Ishikawa (cell line): ENCODE data around the gene NTF3.

ENCODE experiments used
- CEBPB ChIP-seq: IDR thresholded peaks from 2 replicates; pipeline ENCODE4 v1.6.1; 2012
- CREB1 ChIP-seq: IDR thresholded peaks from 2 replicates; pipeline ENCODE4 v1.6.1; 2012; ENCODE audit warnings: low read depth
- EGR1 ChIP-seq: IDR thresholded peaks from 2 replicates; pipeline ENCODE4 v1.6.1; 2012
- EP300 ChIP-seq: IDR thresholded peaks from 2 replicates; pipeline ENCODE4 v1.6.1; 2012; ENCODE audit warnings: borderline replicate concordance
- FOXM1 ChIP-seq: IDR thresholded peaks from 2 replicates; pipeline ENCODE4 v1.6.1; 2012; ENCODE audit warnings: low read depth, borderline replicate concordance
- NFIC ChIP-seq: IDR thresholded peaks from 2 replicates; pipeline ENCODE4 v1.6.1; 2012
- RAD21 ChIP-seq: IDR thresholded peaks from 2 replicates; pipeline ENCODE4 v1.6.1; 2012; ENCODE audit warnings: low read depth
- REST ChIP-seq: IDR thresholded peaks from 2 replicates; pipeline ENCODE4 v1.6.1; 2012; ENCODE audit warnings: low read depth, mild to moderate bottlenecking
- TAF1 ChIP-seq: IDR thresholded peaks from 2 replicates; pipeline ENCODE4 v1.6.1; 2012; ENCODE audit warnings: low read depth, mild to moderate bottlenecking
- TCF12 ChIP-seq: IDR thresholded peaks from 2 replicates; pipeline ENCODE4 v1.6.1; 2012; ENCODE audit warnings: low read depth
- TEAD4 ChIP-seq: IDR thresholded peaks from 2 replicates; pipeline ENCODE4 v1.6.1; 2012
- YY1 ChIP-seq: IDR thresholded peaks from 2 replicates; pipeline ENCODE4 v1.6.1; 2012; ENCODE audit warnings: low read depth
- ZBTB7A ChIP-seq: IDR thresholded peaks from 2 replicates; pipeline ENCODE4 v1.6.1; 2012; ENCODE audit warnings: low read depth
- TF ChIP-seq, protein P1 (sequence below): IDR thresholded peaks from 2 replicates; pipeline ENCODE4 v1.6.1; 2012
- TF ChIP-seq, protein P2 (sequence below): IDR thresholded peaks from 2 replicates; pipeline ENCODE4 v1.6.1; 2012

Gene NTF3

DNA sequence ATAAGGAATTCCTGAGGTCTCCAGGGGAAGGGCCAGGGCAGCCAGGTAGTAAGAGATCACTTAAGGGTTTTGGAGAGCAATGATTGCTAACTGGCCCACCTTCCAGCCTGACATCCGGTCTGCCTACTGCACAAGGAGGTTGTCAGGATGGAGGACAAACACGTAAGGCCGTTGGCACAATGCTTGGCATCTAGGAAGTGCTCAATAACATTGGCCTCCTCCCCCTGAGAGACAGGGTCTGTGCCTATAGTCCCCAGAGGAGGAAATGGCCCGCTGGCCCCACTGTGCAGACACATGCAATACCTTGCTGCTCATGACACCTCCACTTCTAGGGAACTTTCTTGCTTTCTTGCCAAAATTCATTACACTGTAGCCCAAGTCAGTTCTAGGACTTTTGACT lies 73.2 kb downstream of the NTF3 start:
- no peak for TF ChIP-seq NFIC
- no peak for TF ChIP-seq ZBTB7A
- no peak for TF ChIP-seq RAD21
- no peak for TF ChIP-seq FOXM1
- no peak for TF ChIP-seq CEBPB
- TF ChIP-seq, protein P1, sequence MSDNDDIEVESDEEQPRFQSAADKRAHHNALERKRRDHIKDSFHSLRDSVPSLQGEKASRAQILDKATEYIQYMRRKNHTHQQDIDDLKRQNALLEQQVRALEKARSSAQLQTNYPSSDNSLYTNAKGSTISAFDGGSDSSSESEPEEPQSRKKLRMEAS: no peak
- no peak for TF ChIP-seq EP300
- TF ChIP-seq TAF1: no peak
- TF ChIP-seq EGR1: no peak
- TF ChIP-seq TCF12: no peak
- TF ChIP-seq YY1: no peak
- TF ChIP-seq CREB1: no peak
- TF ChIP-seq TEAD4: no peak
- TF ChIP-seq, protein P2, sequence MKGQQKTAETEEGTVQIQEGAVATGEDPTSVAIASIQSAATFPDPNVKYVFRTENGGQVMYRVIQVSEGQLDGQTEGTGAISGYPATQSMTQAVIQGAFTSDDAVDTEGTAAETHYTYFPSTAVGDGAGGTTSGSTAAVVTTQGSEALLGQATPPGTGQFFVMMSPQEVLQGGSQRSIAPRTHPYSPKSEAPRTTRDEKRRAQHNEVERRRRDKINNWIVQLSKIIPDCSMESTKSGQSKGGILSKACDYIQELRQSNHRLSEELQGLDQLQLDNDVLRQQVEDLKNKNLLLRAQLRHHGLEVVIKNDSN: no peak
- no peak for TF ChIP-seq REST

DNA sequence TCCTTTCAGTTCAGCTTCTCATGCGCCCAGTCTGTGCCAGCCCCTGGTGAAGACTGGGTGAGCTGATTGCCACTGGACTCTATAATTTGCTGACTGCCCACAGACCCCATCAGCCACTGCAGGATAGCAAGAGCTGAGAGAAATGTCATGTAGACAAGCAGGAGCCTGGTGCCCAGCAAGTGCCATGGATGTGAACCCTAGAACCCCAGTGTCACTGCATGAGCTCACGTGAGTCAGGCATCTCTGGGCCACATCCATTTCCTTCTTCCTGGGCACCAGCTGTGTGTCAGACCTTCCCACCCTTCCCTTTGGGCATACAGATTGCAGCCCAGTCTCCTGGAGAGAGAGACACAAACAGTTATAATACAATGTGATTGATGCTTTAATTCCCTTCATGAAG lies 73.8 kb downstream of the NTF3 start:
- TF ChIP-seq EGR1 (no peak), NFIC (no peak), TCF12 (no peak), EP300 (no peak), RAD21 (no peak), YY1 (no peak), FOXM1 (no peak), CEBPB (no peak), ZBTB7A (no peak), CREB1 (no peak), REST (no peak), TEAD4 (no peak)
- TF ChIP-seq, protein P1: no peak

GRCh38 chr12:5506295-5506694 lies 74.4 kb downstream of the NTF3 start:
- TF ChIP-seq YY1 (no peak), ZBTB7A (no peak), TEAD4 (no peak), FOXM1 (no peak), EGR1 (no peak), CEBPB (no peak), CREB1 (no peak), EP300 (no peak), NFIC (no peak), TCF12 (no peak), REST (no peak)
- TF ChIP-seq, protein P2: no peak
- TF ChIP-seq, protein P1: no peak

GRCh38 chr12:5506821-5507231 lies 74.9 kb downstream of the NTF3 start:
- TF ChIP-seq CEBPB: no peak
- TF ChIP-seq EGR1: no peak
- TF ChIP-seq TAF1: no peak
- no peak for TF ChIP-seq TEAD4
- TF ChIP-seq REST: no peak
- no peak for TF ChIP-seq RAD21
- TF ChIP-seq FOXM1: no peak
- TF ChIP-seq, protein P1: no peak
- TF ChIP-seq, protein P2: no peak
- no peak for TF ChIP-seq CREB1
- TF ChIP-seq TCF12: no peak
